ENCODE results near the gene PGF. TPM values are rescaled to one million over a fixed set of nuclear protein-coding genes. Genes with fewer than 3 reads are reported as not detected.
A peak's percentile ranks its signal among the peaks of the same experiment; 100 is the strongest.

The PGF gene
- total and polyA plus RNA-seq, 2 of the 13 experiments (the other 11 are each of a cell fraction or from before 2014, with no cell fraction given) = 10.7 to 27.5 TPM

GRCh38 chr14:74949191-74949601 is 6.2 kb downstream of the PGF start:
- Histone ChIP-seq H3K9ac (ENCODE audit: insufficient read depth, low read depth, low read length) (no peak overlapping the region), H3K36me3 (replicated peaks in 1 of 2; ENCODE audit: control insufficient read depth in 1 of 2, insufficient read depth in 2 of 2, low read length in 2 of 2) (peaks cover 8 to 24% of the 10 kb centered on the region in 2 experiments), H2AFZ (ENCODE audit: low read length) (no peak overlapping the region), H3K4me1 (ENCODE audit: insufficient read depth, low read length) (peaks cover 67% of the 10 kb centered on the region), H3K27me3 (ENCODE audit: control insufficient read depth in 1 of 2, insufficient read depth in 2 of 2, low read length in 2 of 2) (no peaks in the 10 kb centered on the region), H3K79me2 (ENCODE audit: insufficient read depth, low read length) (peaks cover 15% of the 10 kb centered on the region), H3K27ac (ENCODE audit: extremely low read length, insufficient read depth, low read length) (no peak overlapping the region), H3K9me3 (ENCODE audit: low read length) (no peaks in the 10 kb centered on the region), H4K20me1 (ENCODE audit: insufficient read depth, low read length) (no peaks in the 10 kb centered on the region; the same call in 1 of the 2 replicates), H3K4me2 (ENCODE audit: low read depth, low read length) (no peak overlapping the region), H3K4me3 (replicated peaks in 1 of 3; ENCODE audit: insufficient read depth in 1 of 3, low read depth in 2 of 3, low read length in 3 of 3) (no peak overlapping the region)
- intact Hi-C loops (cut with micrococcal nuclease; ENCODE audit: unreplicated experiment) = no loop called here
- in situ Hi-C loops (cut with HindIII; ENCODE audit: extremely low pct_ligation_motif_present, low pct_unique_long_range_greater_than_20kb) = no loop called here
- ATAC-seq (no peak), FAIRE-seq (no peak), DNase-seq (ENCODE audit: low spot score) (no peak)
- ChIA-PET CTCF (ENCODE audit: low intra/inter-chr PET ratio, low total read pairs) (no interaction called here), POLR2A (interaction anchor here (0.9 kb wide), 1 partner anchor 100 kb away, joined by 3 read pairs; no protein-coding TSS in a partner anchor)
- TF ChIP-seq NR2C2 (CRISPR knock-in tag; IDR thresholded peaks at IDR 0.05; ENCODE audit: borderline replicate concordance) = no peak
- TF ChIP-seq AGO2 (optimal IDR thresholded peaks at IDR 0.05; ENCODE audit: low read depth, low read length) = peak; percentile 54
- BruUV-seq (replicated peaks) = no TSS peak
- 100% methylated on average over 1 of the region's 16 CpGs for WGBS (ENCODE audit: low lambda C conversion rate)

- TF ChIP-seq ZNF121 (CRISPR knock-in tag; IDR thresholded peaks at IDR 0.05) = no peak
- TF ChIP-seq XRCC5 (optimal IDR thresholded peaks at IDR 0.05; ENCODE audit: low read length) = no peak
- no peak for TF ChIP-seq ZNF792 (CRISPR knock-in tag; IDR thresholded peaks at IDR 0.05)
- TF ChIP-seq, protein P1, sequence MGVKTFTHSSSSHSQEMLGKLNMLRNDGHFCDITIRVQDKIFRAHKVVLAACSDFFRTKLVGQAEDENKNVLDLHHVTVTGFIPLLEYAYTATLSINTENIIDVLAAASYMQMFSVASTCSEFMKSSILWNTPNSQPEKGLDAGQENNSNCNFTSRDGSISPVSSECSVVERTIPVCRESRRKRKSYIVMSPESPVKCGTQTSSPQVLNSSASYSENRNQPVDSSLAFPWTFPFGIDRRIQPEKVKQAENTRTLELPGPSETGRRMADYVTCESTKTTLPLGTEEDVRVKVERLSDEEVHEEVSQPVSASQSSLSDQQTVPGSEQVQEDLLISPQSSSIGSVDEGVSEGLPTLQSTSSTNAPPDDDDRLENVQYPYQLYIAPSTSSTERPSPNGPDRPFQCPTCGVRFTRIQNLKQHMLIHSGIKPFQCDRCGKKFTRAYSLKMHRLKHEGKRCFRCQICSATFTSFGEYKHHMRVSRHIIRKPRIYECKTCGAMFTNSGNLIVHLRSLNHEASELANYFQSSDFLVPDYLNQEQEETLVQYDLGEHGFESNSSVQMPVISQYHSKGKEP (CRISPR knock-in tag; IDR thresholded peaks at IDR 0.05) = no peak
- no peak for TF ChIP-seq ZNF451 (CRISPR knock-in tag; IDR thresholded peaks at IDR 0.05)
- TF ChIP-seq JUNB (CRISPR knock-in tag; IDR thresholded peaks at IDR 0.05; ENCODE audit: borderline replicate concordance) = no peak
- DNase-seq (ENCODE audit: low spot score) (no peak), FAIRE-seq (no peak), ATAC-seq (no peak)
- Histone ChIP-seq H3K4me2 (ENCODE audit: low read depth, low read length) (no peak overlapping the region), H4K20me1 (ENCODE audit: insufficient read depth, low read length) (no peaks in the 10 kb centered on the region; the same call in 1 of the 2 replicates), H3K9me3 (ENCODE audit: low read length) (no peaks in the 10 kb centered on the region), H3K27me3 (ENCODE audit: control insufficient read depth in 1 of 2, insufficient read depth in 2 of 2, low read length in 2 of 2) (no peaks in the 10 kb centered on the region), H3K27ac (ENCODE audit: extremely low read length, insufficient read depth, low read length) (no peak overlapping the region), H3K9ac (ENCODE audit: insufficient read depth, low read depth, low read length) (no peak overlapping the region), H3K79me2 (ENCODE audit: insufficient read depth, low read length) (peaks cover 11% of the 10 kb centered on the region), H2AFZ (ENCODE audit: low read length) (no peak overlapping the region), H3K4me3 (replicated peaks in 1 of 3; ENCODE audit: insufficient read depth in 1 of 3, low read depth in 2 of 3, low read length in 3 of 3) (no peak overlapping the region), H3K4me1 (ENCODE audit: insufficient read depth, low read length) (peaks cover 60% of the 10 kb centered on the region), H3K36me3 (replicated peaks in 1 of 2; ENCODE audit: control insufficient read depth in 1 of 2, insufficient read depth in 2 of 2, low read length in 2 of 2) (peaks cover 8 to 25% of the 10 kb centered on the region in 2 experiments)
- CTCF ChIA-PET (ENCODE audit: low intra/inter-chr PET ratio, low total read pairs) = no interaction called here
- 93% methylated on average over 23 of the region's 23 CpGs for WGBS (ENCODE audit: low lambda C conversion rate)
- no TSS peak for BruUV-seq (replicated peaks)
- in situ Hi-C loops (cut with HindIII; ENCODE audit: extremely low pct_ligation_motif_present, low pct_unique_long_range_greater_than_20kb) (no loop called here), intact Hi-C loops (cut with micrococcal nuclease; ENCODE audit: unreplicated experiment) (no loop called here)
- POLR2A ChIA-PET = no interaction called here
Measured at GRCh38 chr14:74948228-74949175, 6.9 kb downstream of the PGF start.
